ENCODE results near the gene RTP4. TPM values are rescaled to one million over a fixed set of nuclear protein-coding genes. Genes with fewer than 3 reads are reported as not detected.
"Not testable (repeated sequence)": the region's sequence is repeated elsewhere in the genome, so short reads cannot be mapped to it uniquely, and the experiment has no call there.

Gene RTP4
- total and polyA plus RNA-seq, 7 donors = 5.7 to 11.2 (median 7.8) TPM

GRCh38 chr3:187398955-187399354 is 30.8 kb downstream of the RTP4 start:
- H3K36me3 ChIP-seq = no peaks in the 10 kb centered on the region
- H3K9me3 ChIP-seq = peaks cover 0 to 3% (median 1%) of the 10 kb centered on the region in 4 donors
- no peak overlapping the region for H3K4me3 ChIP-seq
- no peak for TF ChIP-seq EP300 (IDR thresholded peaks at IDR 0.05)
- no peak for TF ChIP-seq POLR2A (IDR thresholded peaks at IDR 0.05)
- no peak for TF ChIP-seq CTCF (IDR thresholded peaks at IDR 0.05)
- no peak for TF ChIP-seq POLR2AphosphoS5 (IDR thresholded peaks at IDR 0.05)
- peaks cover 0 to 9% (median 8%) of the 10 kb centered on the region in 4 donors for H3K4me1 ChIP-seq
- H3K27ac ChIP-seq = no peak overlapping the region
- H3K27me3 ChIP-seq = no peaks in the 10 kb centered on the region
- intact Hi-C loops (cut with DNase I) = no loop called here
- DNase-seq = no peak

GRCh38 chr3:187400756-187401155 is 32.6 kb downstream of the RTP4 start:
- Histone ChIP-seq H3K4me1 (peaks cover 0 to 27% (median 19%) of the 10 kb centered on the region in 4 donors), H3K36me3 (no peaks in the 10 kb centered on the region), H3K27me3 (no peaks in the 10 kb centered on the region), H3K27ac (no peak overlapping the region), H3K4me3 (no peak overlapping the region), H3K9me3 (peaks cover 0 to 3% (median 1%) of the 10 kb centered on the region in 4 donors)
- intact Hi-C loops (cut with DNase I) = no loop called here
- 76 to 83% methylated on average over 3 of the region's 3 CpGs for WGBS, 2 donors
- TF ChIP-seq POLR2AphosphoS5 (IDR thresholded peaks at IDR 0.05) = no peak
- no peak for TF ChIP-seq POLR2A (IDR thresholded peaks at IDR 0.05)
- no peak for TF ChIP-seq EP300 (IDR thresholded peaks at IDR 0.05)
- no peak for TF ChIP-seq CTCF (IDR thresholded peaks at IDR 0.05)
- DNase-seq = no peak

GRCh38 chr3:187401856-187402255 is 33.7 kb downstream of the RTP4 start:
- intact Hi-C loops (cut with DNase I) = no loop called here
- H3K27ac ChIP-seq = no peak overlapping the region
- DNase-seq = no peak
- H3K36me3 ChIP-seq = no peaks in the 10 kb centered on the region
- 17 to 74% methylated on average over 4 of the region's 4 CpGs for WGBS, 2 donors
- no peak overlapping the region for H3K4me3 ChIP-seq
- TF ChIP-seq POLR2A (IDR thresholded peaks at IDR 0.05) (no peak), EP300 (IDR thresholded peaks at IDR 0.05) (no peak), CTCF (IDR thresholded peaks at IDR 0.05) (no peak), POLR2AphosphoS5 (IDR thresholded peaks at IDR 0.05) (no peak)
- peaks cover 0 to 32% (median 22%) of the 10 kb centered on the region in 4 donors for H3K4me1 ChIP-seq
- peaks cover 0 to 3% (median 1%) of the 10 kb centered on the region in 4 donors for H3K9me3 ChIP-seq
- no peaks in the 10 kb centered on the region for H3K27me3 ChIP-seq

GRCh38 chr3:187403768-187404288 is 35.6 kb downstream of the RTP4 start:
- H3K27ac ChIP-seq = peak overlapping the region in 3 of 4 donors; percentile 59 to 76 (median 74)
- H3K4me3 ChIP-seq = no peak overlapping the region
- peaks cover 0 to 40% (median 25%) of the 10 kb centered on the region in 4 donors for H3K4me1 ChIP-seq
- WGBS, 2 donors = 39 to 46% methylated on average over 4 of the region's 4 CpGs
- peak in 1 of 4 donors; percentile 25 for TF ChIP-seq EP300 (IDR thresholded peaks at IDR 0.05)
- no peak for TF ChIP-seq CTCF (IDR thresholded peaks at IDR 0.05)
- peak in 3 of 4 donors; percentile 16 to 39 (median 34) for TF ChIP-seq POLR2AphosphoS5 (IDR thresholded peaks at IDR 0.05)
- no peak for TF ChIP-seq POLR2A (IDR thresholded peaks at IDR 0.05)
- peaks cover 0 to 3% (median 1%) of the 10 kb centered on the region in 4 donors for H3K9me3 ChIP-seq
- H3K27me3 ChIP-seq = no peaks in the 10 kb centered on the region
- no peak for DNase-seq
- intact Hi-C loops (cut with DNase I) = no loop called here
- H3K36me3 ChIP-seq = no peaks in the 10 kb centered on the region

GRCh38 chr3:187406927-187407326 is 38.7 kb downstream of the RTP4 start:
- Histone ChIP-seq H3K9me3 (peaks cover 0 to under 1% (median 0%) of the 10 kb centered on the region in 4 donors), H3K27ac (no peak overlapping the region), H3K27me3 (no peaks in the 10 kb centered on the region), H3K4me3 (no peak overlapping the region), H3K36me3 (no peaks in the 10 kb centered on the region), H3K4me1 (peaks cover 0 to 48% (median 28%) of the 10 kb centered on the region in 4 donors)
- TF ChIP-seq CTCF (IDR thresholded peaks at IDR 0.05) = no peak
- no peak for TF ChIP-seq POLR2A (IDR thresholded peaks at IDR 0.05)
- TF ChIP-seq POLR2AphosphoS5 (IDR thresholded peaks at IDR 0.05) = no peak
- TF ChIP-seq EP300 (IDR thresholded peaks at IDR 0.05) = no peak
- WGBS, 2 donors = 88 to 90% methylated on average over 3 of the region's 3 CpGs
- no peak for DNase-seq
- intact Hi-C loops (cut with DNase I) = no loop called here

- H3K9me3 ChIP-seq; H3K36me3 ChIP-seq; H3K27me3 ChIP-seq; intact Hi-C loops (cut with DNase I); H3K4me3 ChIP-seq; H3K27ac ChIP-seq; DNase-seq: not testable (repeated sequence)
- WGBS, 2 donors = 38 to 70% methylated on average over 22 to 34 of the region's 35 CpGs
- H3K4me1 ChIP-seq = peaks cover 0 to 15% (median 7%) of the 10 kb centered on the region in 4 donors
Observed at GRCh38 chr3:187411991-187412781, 44.0 kb downstream of the RTP4 start.

Data from sigmoid colon (tissue), 7 donors.